Endothelial cell of umbilical vein (primary cell): ENCODE data around the gene KBTBD4. TPM values are rescaled to one million over a fixed set of nuclear protein-coding genes. Genes with fewer than 3 reads are reported as not detected.

Experiments used
- BruUV-seq: library from RNA; stranded (reverse); fragments of 400-500 nt; replicated peaks from 2 replicates; lab custom pipeline; 2021; lab: Mats Ljungman, UMichigan
- CTCF ChIA-PET: fragments of 300-600, 350-600 bp; sonication (Branson Sonifier 250); formaldehyde crosslinking; loops from one replicate; lab custom pipeline; 2021; ENCODE audit warnings: antibody characterized with exemption, inconsistent platforms; lab: Charles Lee
- POLR2A ChIA-PET: fragments of 300-600, 350-600 bp; sonication (Branson Sonifier 250); formaldehyde crosslinking; loops from one replicate; lab custom pipeline; 2021; ENCODE audit warnings: antibody characterized with exemption, inconsistent platforms; lab: Charles Lee
- DNase-seq: peaks from one replicate; pipeline ENCODE4 v3.0.0-alpha.2; 2011; ENCODE audit warnings: low read depth, low spot score
- FAIRE-seq: peaks from 2 replicates; lab custom pipeline; 2011; peaks lifted over from hg19 to GRCh38; lab: Jason Lieb, UNC
- H2AFZ ChIP-seq: 2 replicates; pipeline ENCODE4 v1.6.0; 2012; ENCODE audit warnings: low read depth, low read length, control low read depth, inconsistent platforms
- H3K27ac ChIP-seq: 2 replicates; pipeline ENCODE4 v1.5.1; 2011; ENCODE audit warnings: low read depth, mild to moderate bottlenecking, control low read depth, low read length, moderate library complexity; ENCODE audit not compliant: insufficient read depth
- H3K27me3 ChIP-seq, 2 experiments: 2 replicates each; pipeline versions ENCODE4 v1.6.0 to v1.6.1; 2011; ENCODE audit warnings: low read length in 2 of 2, mixed read lengths in 1 of 2; ENCODE audit not compliant: control insufficient read depth in 2 of 2, insufficient read depth in 2 of 2
- H3K36me3 ChIP-seq, 2 experiments: 2 replicates in 1 of 2; 3 replicates in 1 of 2; pipeline ENCODE4 v1.5.1; 2011; ENCODE audit warnings: low read length in 2 of 2, mild to moderate bottlenecking in 1 of 2, moderate library complexity in 1 of 2; ENCODE audit not compliant: control insufficient read depth in 2 of 2, insufficient read depth in 2 of 2; ENCODE audit errors: extremely low read depth in 1 of 2
- H3K4me1 ChIP-seq: 3 replicates; pipeline ENCODE4 v1.5.1; 2011; ENCODE audit warnings: mild to moderate bottlenecking, low read length; ENCODE audit not compliant: control insufficient read depth, insufficient read depth; ENCODE audit errors: extremely low read depth
- H3K4me2 ChIP-seq: 2 replicates; pipeline ENCODE4 v1.6.1; 2011; ENCODE audit warnings: low read length, control low read depth, mixed read lengths; ENCODE audit not compliant: insufficient read depth
- H3K4me3 ChIP-seq, 3 experiments: fragments of 200-600 bp in 1 of 3; sonication (generic), shearing (Covaris generic) in 1 of 3; replicated peaks in 1 of 3; 2 replicates each; pipeline ENCODE4 v1.5.1; 2011 to 2016; ENCODE audit warnings: control low read depth in 3 of 3, low read length in 3 of 3, mild to moderate bottlenecking in 2 of 3, inconsistent platforms in 1 of 3, low read depth in 1 of 3, moderate library complexity in 1 of 3; ENCODE audit not compliant: insufficient read depth in 1 of 3
- H3K79me2 ChIP-seq: 2 replicates; pipeline ENCODE4 v1.6.0; 2012; ENCODE audit warnings: low read length, inconsistent platforms; ENCODE audit not compliant: control insufficient read depth, insufficient read depth
- H3K9ac ChIP-seq: replicated peaks from 2 replicates; pipeline ENCODE3; 2011; ENCODE audit warnings: low read length, control low read depth; ENCODE audit not compliant: insufficient read depth; ENCODE audit errors: extremely low read depth
- H3K9me1 ChIP-seq: replicated peaks from 3 replicates; pipeline ENCODE4 v1.6.0; 2011; ENCODE audit warnings: mild to moderate bottlenecking, low read length; ENCODE audit not compliant: control insufficient read depth, insufficient read depth; ENCODE audit errors: extremely low read depth
- H3K9me3 ChIP-seq: replicated peaks from 2 replicates; pipeline ENCODE4 v1.5.1; 2012; ENCODE audit warnings: low read length, inconsistent platforms; ENCODE audit not compliant: control insufficient read depth, insufficient read depth
- H4K20me1 ChIP-seq: replicated peaks from 2 replicates; pipeline ENCODE3; 2011; ENCODE audit warnings: mild to moderate bottlenecking, low read length; ENCODE audit not compliant: control insufficient read depth, insufficient read depth; ENCODE audit errors: extremely low read depth
- EZH2 ChIP-seq: IDR thresholded peaks from 2 replicates; pipeline ENCODE4 v1.6.1; 2012; ENCODE audit warnings: borderline replicate concordance, low read depth, mild to moderate bottlenecking, moderate library complexity, low read length, inconsistent platforms; ENCODE audit not compliant: severe bottlenecking
- FOS ChIP-seq: IDR thresholded peaks from 2 replicates; pipeline ENCODE4 v1.6.1; 2011; ENCODE audit warnings: mild to moderate bottlenecking, low read length, moderate library complexity, borderline replicate concordance; ENCODE audit not compliant: insufficient read depth
- GATA2 ChIP-seq: IDR thresholded peaks from 2 replicates; pipeline ENCODE4 v1.7.0; 2011; ENCODE audit warnings: low read depth, mild to moderate bottlenecking, moderate library complexity, mixed read lengths, low read length; ENCODE audit not compliant: insufficient read length, insufficient read depth
- JUN ChIP-seq: IDR thresholded peaks from 2 replicates; pipeline ENCODE4 v1.6.1; 2011; ENCODE audit warnings: borderline replicate concordance, low read depth; ENCODE audit not compliant: insufficient read length, insufficient read depth
- MYC ChIP-seq: IDR thresholded peaks from one replicate; pipeline ENCODE4 v1.6.1; 2011; ENCODE audit warnings: mild to moderate bottlenecking, low read depth, low read length
- POLR2A ChIP-seq: IDR thresholded peaks from 2 replicates; pipeline ENCODE4 v1.6.1; 2012; ENCODE audit warnings: low read depth, mild to moderate bottlenecking, control low read depth, low read length
- POLR2AphosphoS5 ChIP-seq: IDR thresholded peaks from 2 replicates; pipeline ENCODE4 v1.6.1; 2012; ENCODE audit warnings: low read depth, mild to moderate bottlenecking, control low read depth, low read length, moderate library complexity; ENCODE audit not compliant: insufficient read depth
- dilution Hi-C: fragments of 300-500 bp; cut with MboI; formaldehyde crosslinking; loops from one replicate; pipeline ENCODE4 v1.15.0; 2019; ENCODE audit warnings: low sequenced_read_pairs; ENCODE audit not compliant: extremely low pct_ligation_motif_present
- intact Hi-C: fragments of 100-400 bp; cut with micrococcal nuclease; formaldehyde crosslinking; loops from one replicate; pipeline ENCODE4 v1.10.0; 2022
- polyA plus RNA-seq, 4 experiments: library from polyadenylated mRNA; depleted of rRNA in 3 of 4; stranded (reverse) in 3 of 4; unstranded in 1 of 4; fragments of >200 nt; gene quantifications; 2 replicates each; pipeline versions ENCODE4 v1.2.1 to v1.2.3, GENCODE V29; 2011 to 2012; ENCODE audit warnings: missing spikeins in 1 of 4
- total RNA-seq: library from RNA; stranded (reverse); gene quantifications from 2 replicates; pipeline ENCODE4 v1.2.3, GENCODE V29; 2021
- TF ChIP-seq, protein P1 (sequence below): IDR thresholded peaks from 2 replicates; pipeline ENCODE4 v1.6.1; 2011; ENCODE audit not compliant: insufficient read depth, insufficient read length
- TF ChIP-seq, protein P2 (sequence below), 2 donors: IDR thresholded peaks; 1 replicate in 1 of 2; 2 replicates in 1 of 2; pipeline ENCODE4 v1.5.1; 2011; ENCODE audit warnings: low read length in 2 of 2, mild to moderate bottlenecking in 2 of 2, moderate library complexity in 2 of 2, control low read depth in 1 of 2, inconsistent platforms in 1 of 2, low read depth in 1 of 2; ENCODE audit not compliant: insufficient read depth in 1 of 2; ENCODE audit errors: extremely low read depth in 1 of 2

Gene KBTBD4
- total and polyA plus RNA-seq, 2 donors (not counting 3 experiments of a cell fraction or from before 2014, with no cell fraction given), result 16.3 to 23.2 TPM

DNA sequence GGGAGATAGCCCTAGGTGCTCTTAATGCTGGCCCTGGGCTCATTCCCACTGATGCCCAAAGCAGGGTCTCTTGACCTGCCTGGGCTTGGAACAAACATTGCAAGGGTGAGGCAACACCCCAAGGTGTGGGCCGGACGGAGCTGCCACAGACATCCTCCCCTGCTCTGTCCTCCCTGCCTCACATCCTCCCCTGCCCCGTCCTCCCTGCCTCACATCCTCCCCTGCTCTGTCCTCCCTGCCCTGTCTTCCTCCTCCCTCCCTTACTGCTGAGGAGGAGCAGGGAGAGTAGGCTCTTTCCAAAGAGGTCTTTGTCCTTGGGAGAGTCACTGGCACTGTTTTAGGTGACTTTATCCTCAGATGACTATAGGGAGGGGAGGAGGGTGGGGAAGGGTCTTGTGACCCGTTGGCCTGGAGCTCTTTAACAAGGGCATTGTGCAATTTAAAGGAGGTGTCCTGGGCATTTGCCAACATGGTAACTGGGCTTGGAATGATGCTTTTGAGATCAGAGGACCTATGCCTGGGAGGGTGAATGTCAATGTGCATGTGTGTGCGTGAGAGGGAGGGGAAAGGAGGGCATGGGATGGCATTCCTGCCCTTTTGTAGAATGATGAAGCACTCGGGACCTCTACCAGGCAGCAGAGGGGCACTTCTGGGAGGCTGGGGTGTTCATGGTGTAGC is 8.4 kb upstream of the KBTBD4 start:
- ChIA-PET CTCF (no interaction called here), POLR2A (no interaction called here)
- Histone ChIP-seq H4K20me1 (no peaks in the 10 kb centered on the region), H3K4me3 (no peak overlapping the region), H3K79me2 (no peaks in the 10 kb centered on the region), H3K4me2 (no peak overlapping the region), H3K4me1 (peaks cover 6% of the 10 kb centered on the region), H3K36me3 (peaks cover 2 to 12% of the 10 kb centered on the region in 2 experiments), H2AFZ (no peak overlapping the region), H3K27me3 (peaks cover 0 to under 1% of the 10 kb centered on the region in 2 experiments), H3K9me3 (no peaks in the 10 kb centered on the region), H3K9me1 (no peaks in the 10 kb centered on the region), H3K9ac (no peak overlapping the region), H3K27ac (no peak overlapping the region)
- intact Hi-C loops, result no loop called here
- TF ChIP-seq FOS, result no peak
- no peak for TF ChIP-seq MYC
- BruUV-seq, result no TSS peak
- FAIRE-seq (no peak), DNase-seq (no peak)
- dilution Hi-C loops, result no loop called here

DNA sequence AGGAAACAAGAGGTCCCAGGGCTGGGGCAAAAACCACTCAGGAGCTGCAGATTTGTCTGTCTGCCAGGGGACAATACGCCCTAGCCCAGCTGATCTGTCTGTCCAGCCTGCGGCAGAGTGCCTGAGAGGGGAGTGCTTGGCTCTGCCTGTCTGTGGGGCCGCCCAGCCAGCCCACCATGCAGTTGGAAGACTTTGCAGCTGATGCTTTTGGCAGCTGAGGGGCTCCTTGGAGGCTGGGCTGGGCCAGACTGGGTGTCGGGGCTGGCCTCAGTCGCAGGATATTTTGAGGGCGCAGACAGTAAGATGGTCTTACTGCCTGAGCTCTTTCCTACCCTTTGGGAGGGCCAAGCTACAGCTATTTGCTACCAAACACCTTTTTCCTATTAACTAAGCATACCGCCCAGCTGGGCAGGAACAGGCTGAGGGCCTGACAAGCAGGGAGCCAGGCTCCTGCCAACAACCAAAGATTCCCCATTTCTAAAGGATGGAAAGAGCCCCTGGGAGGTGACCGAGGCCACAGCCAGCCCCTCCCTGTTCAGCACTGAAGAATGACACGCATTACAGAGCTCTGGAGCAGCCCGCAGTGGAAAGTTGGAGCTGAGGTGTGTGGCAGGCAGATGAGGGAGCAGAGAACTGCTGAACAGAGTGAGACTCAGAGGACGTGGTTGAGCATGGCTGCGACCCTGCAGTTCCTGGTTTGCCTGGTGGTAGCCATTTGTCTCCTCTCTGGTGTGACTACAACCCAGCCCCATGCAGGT is 7.5 kb upstream of the KBTBD4 start, which contains the start of gene FAM180B:
FAM180B (plus strand) TSS at position 581 of the 758 bp plus-strand sequence; CDS start at position 672, 91 bp downstream.
- intact Hi-C loops, result no loop called here
- FAIRE-seq (no peak), DNase-seq (no peak)
- Histone ChIP-seq H3K36me3 (peaks cover 6 to 18% of the 10 kb centered on the region in 2 experiments), H3K4me1 (no peaks in the 10 kb centered on the region), H3K4me2 (no peak within 1 kb of the TSS), H3K9me3 (no peaks in the 10 kb centered on the region), H3K27me3 (no peaks in the 10 kb centered on the region), H2AFZ (no peak within 1 kb of the TSS), H3K9ac (no peak within 1 kb of the TSS), H3K79me2 (no peaks in the 10 kb centered on the region), H3K27ac (no peak within 1 kb of the TSS), H4K20me1 (no peaks in the 10 kb centered on the region), H3K9me1 (no peaks in the 10 kb centered on the region), H3K4me3 (no peak within 1 kb of the TSS)
- ChIA-PET CTCF (interaction anchor here (0.7 kb wide), 1 partner anchor 9 kb away, joined by 3 read pairs; no protein-coding TSS in a partner anchor), POLR2A (no interaction called here)
- no TSS peak for BruUV-seq
- dilution Hi-C loops, result no loop called here
- TF ChIP-seq JUN (no peak), MYC (no peak), FOS (no peak), POLR2A (no peak), EZH2 (no peak), POLR2AphosphoS5 (no peak), GATA2 (no peak)
- TF ChIP-seq, protein P1, sequence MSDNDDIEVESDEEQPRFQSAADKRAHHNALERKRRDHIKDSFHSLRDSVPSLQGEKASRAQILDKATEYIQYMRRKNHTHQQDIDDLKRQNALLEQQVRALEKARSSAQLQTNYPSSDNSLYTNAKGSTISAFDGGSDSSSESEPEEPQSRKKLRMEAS, result no peak
- TF ChIP-seq, protein P2, sequence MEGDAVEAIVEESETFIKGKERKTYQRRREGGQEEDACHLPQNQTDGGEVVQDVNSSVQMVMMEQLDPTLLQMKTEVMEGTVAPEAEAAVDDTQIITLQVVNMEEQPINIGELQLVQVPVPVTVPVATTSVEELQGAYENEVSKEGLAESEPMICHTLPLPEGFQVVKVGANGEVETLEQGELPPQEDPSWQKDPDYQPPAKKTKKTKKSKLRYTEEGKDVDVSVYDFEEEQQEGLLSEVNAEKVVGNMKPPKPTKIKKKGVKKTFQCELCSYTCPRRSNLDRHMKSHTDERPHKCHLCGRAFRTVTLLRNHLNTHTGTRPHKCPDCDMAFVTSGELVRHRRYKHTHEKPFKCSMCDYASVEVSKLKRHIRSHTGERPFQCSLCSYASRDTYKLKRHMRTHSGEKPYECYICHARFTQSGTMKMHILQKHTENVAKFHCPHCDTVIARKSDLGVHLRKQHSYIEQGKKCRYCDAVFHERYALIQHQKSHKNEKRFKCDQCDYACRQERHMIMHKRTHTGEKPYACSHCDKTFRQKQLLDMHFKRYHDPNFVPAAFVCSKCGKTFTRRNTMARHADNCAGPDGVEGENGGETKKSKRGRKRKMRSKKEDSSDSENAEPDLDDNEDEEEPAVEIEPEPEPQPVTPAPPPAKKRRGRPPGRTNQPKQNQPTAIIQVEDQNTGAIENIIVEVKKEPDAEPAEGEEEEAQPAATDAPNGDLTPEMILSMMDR (IDR thresholded peaks at IDR 0.05; ENCODE audit: extremely low read depth in 1 of 2, insufficient read depth in 1 of 2, low read depth in 1 of 2, low read length in 2 of 2), result no peak
